ENCODE measurements around the gene NDEL1.

NDEL1 gene

DNA sequence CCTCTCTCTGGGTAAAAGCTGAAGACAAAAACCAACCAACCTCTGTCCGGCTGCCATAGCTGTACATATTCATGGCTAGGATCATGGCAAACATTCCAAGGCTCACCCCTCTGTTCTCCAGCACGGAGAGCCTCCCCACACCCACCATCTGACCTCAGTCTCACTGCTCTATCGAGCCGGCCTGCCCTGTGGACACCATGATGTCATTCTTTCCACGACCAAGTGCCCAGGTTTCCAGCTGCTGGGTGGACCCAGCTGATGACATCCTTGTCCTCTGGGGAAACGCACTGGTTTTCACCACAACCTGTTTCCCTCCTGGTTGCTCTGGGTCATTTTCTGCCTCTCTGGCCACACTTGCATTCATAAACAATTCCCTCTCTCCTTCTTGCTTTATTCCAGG, 67.7 kb downstream of the NDEL1 start:
- DNase-seq (ENCODE audit: low spot score), result no peak

DNA sequence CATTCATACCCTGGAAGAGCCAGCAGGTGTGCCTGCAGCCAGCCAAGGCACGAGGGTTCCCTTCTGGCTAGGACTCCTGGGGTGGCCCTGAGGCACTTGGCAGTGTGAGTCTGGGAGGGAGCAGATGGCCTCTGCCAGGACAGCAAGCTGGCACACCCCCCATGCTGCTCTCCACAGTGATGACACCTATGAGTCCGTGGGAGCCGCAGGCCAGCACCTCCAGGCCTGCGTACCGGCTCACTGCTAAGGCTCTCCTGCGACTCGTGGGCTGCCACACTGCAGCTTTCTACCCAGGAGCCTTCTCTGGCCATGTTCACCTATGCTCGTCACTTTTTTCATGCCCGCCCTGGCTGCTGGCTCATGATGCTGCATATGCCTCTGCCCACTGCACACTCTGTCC, 68.1 kb downstream of the NDEL1 start:
- no peak for DNase-seq (ENCODE audit: low spot score)

DNA sequence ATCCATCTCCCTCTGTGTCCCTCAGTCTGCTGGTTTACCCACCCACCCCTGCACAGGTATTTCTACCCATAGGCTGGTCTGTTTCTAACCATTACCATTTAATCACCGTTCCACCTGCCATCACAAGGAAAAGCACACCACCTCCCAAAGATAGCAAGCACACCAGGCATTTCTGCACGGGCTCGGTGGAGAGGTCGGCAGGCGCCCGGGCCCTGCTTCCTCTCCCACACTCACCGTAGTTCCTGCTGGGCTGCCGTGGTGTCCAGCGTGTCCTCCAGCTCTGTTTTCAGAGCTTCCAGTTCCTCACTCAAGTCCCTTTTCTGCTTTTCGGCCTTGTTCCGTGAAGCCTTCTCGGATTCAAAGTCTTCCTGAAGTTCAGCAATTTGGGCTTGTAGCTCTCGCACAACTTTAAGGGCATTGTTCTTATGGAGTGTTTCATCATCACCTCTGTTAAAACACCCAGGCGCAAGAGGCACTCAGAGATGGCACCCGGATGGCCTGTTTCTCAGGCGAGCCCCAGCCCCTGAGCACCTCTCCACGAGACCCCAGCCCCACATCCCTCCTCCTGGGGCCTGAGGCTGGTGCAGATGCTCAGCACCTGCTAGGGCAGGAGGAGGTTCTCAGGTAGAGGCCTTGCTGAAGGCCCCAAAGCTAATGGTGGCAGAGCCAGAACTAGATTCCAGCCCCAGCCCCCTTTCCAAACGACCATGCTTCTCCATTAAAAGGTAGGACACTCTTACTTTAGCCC, 69.0 kb downstream of the NDEL1 start:
- no peak for DNase-seq (ENCODE audit: low spot score)

- no peak for DNase-seq (ENCODE audit: low spot score)
Measured at GRCh38 chr17:8506145-8506544, 70.5 kb downstream of the NDEL1 start.

DNA sequence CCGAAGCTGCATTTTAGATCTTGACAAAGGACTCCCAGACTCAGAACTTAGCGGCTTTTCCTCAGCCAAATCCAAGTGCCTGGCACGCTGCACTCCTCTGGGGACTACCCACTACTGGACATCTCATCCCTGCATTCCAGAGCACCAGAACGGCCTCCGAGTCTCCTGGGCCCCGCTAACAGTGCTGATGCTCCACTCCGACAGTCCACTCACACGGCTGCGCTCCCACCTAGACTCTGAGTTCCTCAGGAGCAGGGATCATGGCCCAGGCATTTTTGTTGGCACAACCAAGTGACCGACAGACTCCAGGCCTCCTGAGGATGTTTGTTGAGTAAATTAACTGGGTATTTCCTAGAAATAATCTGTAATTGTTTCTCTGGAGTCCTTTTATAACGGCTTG, 79.1 kb downstream of the NDEL1 start:
- DNase-seq (ENCODE audit: low spot score), result no peak
